Activated CD8-positive, alpha-beta T cell treated with anti-CD3 and anti-CD28 coated beads for 36 hours (primary cell): ENCODE measurements around the gene BCL2. TPM values are rescaled to one million over a fixed set of nuclear protein-coding genes. Genes with fewer than 3 reads are reported as not detected.

Source experiments
- ATAC-seq: fragments of 200-7000 bp; cut with Tn5 transposase; one replicate; pipeline ENCODE4 v1.10.0; 2021; ENCODE audit warnings: mild to moderate bottlenecking, moderate library complexity
- CTCF ChIA-PET: fragments of 350-600 bp; sonication (Branson Sonifier 250); formaldehyde crosslinking; loops from one replicate; lab custom pipeline; 2021; ENCODE audit warnings: antibody characterized with exemption; lab: Charles Lee
- POLR2A ChIA-PET: fragments of 350-600 bp; sonication (Branson Sonifier 250); formaldehyde crosslinking; loops from one replicate; lab custom pipeline; 2021; ENCODE audit warnings: antibody characterized with exemption; lab: Charles Lee
- DNase-seq: peaks from one replicate; pipeline ENCODE4 v3.0.0-alpha.2; 2020
- H3K27ac Mint-ChIP-seq: one replicate; pipeline ENCODE4 v1.8.0; 2021; ENCODE audit warnings: mild to moderate bottlenecking, mixed read lengths
- H3K27me3 Mint-ChIP-seq: one replicate; pipeline ENCODE4 v1.8.0; 2021; ENCODE audit warnings: mixed read lengths
- H3K36me3 Mint-ChIP-seq: one replicate; pipeline ENCODE4 v1.8.0; 2021; ENCODE audit warnings: low read depth, mixed read lengths
- H3K4me1 Mint-ChIP-seq: one replicate; pipeline ENCODE4 v1.8.0; 2021; ENCODE audit warnings: low read depth, mixed read lengths
- H3K4me3 Mint-ChIP-seq: one replicate; pipeline ENCODE4 v1.8.0; 2021; ENCODE audit warnings: mild to moderate bottlenecking, moderate library complexity, mixed read lengths
- H3K9me3 Mint-ChIP-seq: one replicate; pipeline ENCODE4 v1.8.0; 2021; ENCODE audit warnings: mixed read lengths
- intact Hi-C: fragments of 100-400 bp; cut with micrococcal nuclease; formaldehyde crosslinking; loops from one replicate; pipeline ENCODE4 v1.10.0; 2022
- total RNA-seq, 2 experiments: library from RNA; stranded (reverse); gene quantifications; one replicate each; pipeline ENCODE4 v1.2.3, GENCODE V29; 2021
- TF ChIP-seq, protein P1 (sequence below): fragments of 200-600 bp; IDR thresholded peaks from one replicate; pipeline ENCODE4 v1.8.0; 2022; ENCODE audit warnings: antibody characterized with exemption, mild to moderate bottlenecking

Gene BCL2
- total RNA-seq, 2 experiments from 2014 or later = 104 to 107 TPM

GRCh38 chr18:63267975-63268721, 51.4 kb downstream of the BCL2 start:
- Mint-ChIP-seq H3K4me3 (peak overlapping the region; percentile 57), H3K27me3 (no peaks in the 10 kb centered on the region), H3K36me3 (peaks cover 64% of the 10 kb centered on the region), H3K27ac (peak overlapping the region; percentile 84), H3K9me3 (no peaks in the 10 kb centered on the region), H3K4me1 (peaks cover 83% of the 10 kb centered on the region)
- ChIA-PET CTCF (interaction anchor here (1.3 to 6.0 kb wide), 2 partner anchors 13 to 50 kb away, joined by 5 to 25 read pairs; no protein-coding TSS in a partner anchor), POLR2A (interaction anchor here (0.6 to 2.2 kb wide), 7 partner anchors 13 to 110 kb away, joined by 3 to 6 read pairs (median 3); no protein-coding TSS in a partner anchor)
- ATAC-seq = peak; percentile 91
- TF ChIP-seq, protein P1, sequence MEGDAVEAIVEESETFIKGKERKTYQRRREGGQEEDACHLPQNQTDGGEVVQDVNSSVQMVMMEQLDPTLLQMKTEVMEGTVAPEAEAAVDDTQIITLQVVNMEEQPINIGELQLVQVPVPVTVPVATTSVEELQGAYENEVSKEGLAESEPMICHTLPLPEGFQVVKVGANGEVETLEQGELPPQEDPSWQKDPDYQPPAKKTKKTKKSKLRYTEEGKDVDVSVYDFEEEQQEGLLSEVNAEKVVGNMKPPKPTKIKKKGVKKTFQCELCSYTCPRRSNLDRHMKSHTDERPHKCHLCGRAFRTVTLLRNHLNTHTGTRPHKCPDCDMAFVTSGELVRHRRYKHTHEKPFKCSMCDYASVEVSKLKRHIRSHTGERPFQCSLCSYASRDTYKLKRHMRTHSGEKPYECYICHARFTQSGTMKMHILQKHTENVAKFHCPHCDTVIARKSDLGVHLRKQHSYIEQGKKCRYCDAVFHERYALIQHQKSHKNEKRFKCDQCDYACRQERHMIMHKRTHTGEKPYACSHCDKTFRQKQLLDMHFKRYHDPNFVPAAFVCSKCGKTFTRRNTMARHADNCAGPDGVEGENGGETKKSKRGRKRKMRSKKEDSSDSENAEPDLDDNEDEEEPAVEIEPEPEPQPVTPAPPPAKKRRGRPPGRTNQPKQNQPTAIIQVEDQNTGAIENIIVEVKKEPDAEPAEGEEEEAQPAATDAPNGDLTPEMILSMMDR = no peak
- peak; percentile 37 for DNase-seq
- intact Hi-C loops = loop anchor here (5.0 kb wide), 1 partner anchor 34 kb away; no protein-coding TSS in a partner anchor

DNA sequence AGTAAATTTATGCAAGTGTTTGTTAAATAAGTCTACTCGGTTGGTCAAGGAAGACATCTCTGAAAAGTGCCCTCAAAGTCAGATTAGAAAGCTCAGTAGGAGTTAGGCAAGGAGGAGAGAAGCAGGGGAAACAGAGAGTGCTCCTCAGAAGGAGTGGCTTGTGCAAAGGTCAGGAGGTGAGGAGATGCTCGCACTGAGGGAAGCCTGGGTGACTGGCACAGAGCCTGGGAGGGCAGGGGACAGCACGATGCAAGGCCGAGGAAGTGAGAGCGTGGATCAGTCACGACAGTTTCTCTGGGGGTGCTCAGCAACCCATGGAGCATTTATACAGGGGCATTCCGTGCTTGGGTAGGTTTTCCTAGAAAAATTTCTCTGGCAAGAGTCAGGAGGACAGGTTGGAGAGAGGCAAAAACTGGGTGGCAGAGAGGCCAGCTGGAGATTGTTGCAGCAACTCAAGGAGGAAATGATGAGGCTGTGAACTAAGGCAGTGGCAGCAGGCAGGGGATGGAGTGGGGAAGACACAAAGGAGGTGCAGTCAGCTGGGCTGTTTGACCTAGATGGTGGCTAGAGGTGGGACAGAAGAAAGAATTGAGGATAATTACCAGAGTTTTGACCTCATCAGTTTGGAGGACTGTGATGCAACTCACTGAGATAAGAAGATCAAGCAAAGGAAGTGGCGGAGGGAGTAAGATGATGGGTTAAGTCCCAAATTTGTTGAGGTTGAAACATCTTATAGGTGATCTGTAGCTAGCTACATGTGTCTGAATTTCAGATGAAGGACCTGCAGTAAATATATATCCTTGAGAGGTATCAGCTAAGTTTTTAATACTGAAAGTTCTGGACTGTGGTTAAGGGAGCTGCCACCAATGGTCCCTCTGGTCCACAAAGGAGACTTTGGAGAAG, 52.4 kb downstream of the BCL2 start:
- TF ChIP-seq, protein P1 = no peak
- Mint-ChIP-seq H3K27me3 (no peaks in the 10 kb centered on the region), H3K4me3 (peak overlapping the region; percentile 30), H3K9me3 (no peaks in the 10 kb centered on the region), H3K4me1 (peaks cover 82% of the 10 kb centered on the region), H3K27ac (peak overlapping the region; percentile 76), H3K36me3 (peaks cover 68% of the 10 kb centered on the region)
- ChIA-PET CTCF (interaction anchor here (1.3 to 6.0 kb wide), 3 partner anchors 14 to 51 kb away, joined by 4 to 25 read pairs (median 5); no protein-coding TSS in a partner anchor), POLR2A (interaction anchor here (0.6 to 2.2 kb wide), 6 partner anchors 10 to 232 kb away, joined by 3 to 6 read pairs (median 4); no protein-coding TSS in a partner anchor)
- DNase-seq (peak; percentile 26), ATAC-seq (peak; percentile 31)
- intact Hi-C loops = loop anchor here (5.0 kb wide), 1 partner anchor 35 kb away; no protein-coding TSS in a partner anchor

DNA sequence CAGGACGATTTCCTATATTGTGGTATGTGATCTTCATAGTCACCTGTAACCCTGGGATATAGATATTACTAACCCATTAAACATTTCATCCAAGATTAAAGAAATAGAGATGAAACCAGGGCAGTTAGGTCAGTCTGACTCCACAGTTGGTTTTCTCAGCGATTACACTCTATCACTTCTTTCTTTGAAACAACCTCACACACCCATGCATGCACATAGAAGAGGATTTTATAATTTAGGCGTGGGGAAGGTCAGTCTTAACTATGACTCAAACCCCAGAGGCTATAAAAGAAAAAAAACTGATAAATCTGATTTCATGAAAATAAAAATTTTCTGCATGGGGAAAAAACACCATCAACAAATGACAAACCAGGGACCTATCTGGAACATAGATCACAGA, 54.2 kb downstream of the BCL2 start:
- no peak overlapping the region for H3K27ac Mint-ChIP-seq
- ChIA-PET CTCF (interaction anchor here (0.6 to 6.0 kb wide), 3 partner anchors 10 to 52 kb away, joined by 3 to 25 read pairs (median 3); no protein-coding TSS in a partner anchor), POLR2A (interaction anchor here (0.6 to 1.6 kb wide), 2 partner anchors 8 to 24 kb away, joined by 3 to 5 read pairs; no protein-coding TSS in a partner anchor)
- no peaks in the 10 kb centered on the region for H3K27me3 Mint-ChIP-seq
- ATAC-seq = no peak
- intact Hi-C loops = loop anchor here (5.0 kb wide), 1 partner anchor 37 kb away; no protein-coding TSS in a partner anchor
- no peaks in the 10 kb centered on the region for H3K9me3 Mint-ChIP-seq
- TF ChIP-seq, protein P1 = no peak
- H3K36me3 Mint-ChIP-seq = peaks cover 71% of the 10 kb centered on the region
- no peak for DNase-seq
- H3K4me3 Mint-ChIP-seq = no peak overlapping the region
- peaks cover 80% of the 10 kb centered on the region for H3K4me1 Mint-ChIP-seq

DNA sequence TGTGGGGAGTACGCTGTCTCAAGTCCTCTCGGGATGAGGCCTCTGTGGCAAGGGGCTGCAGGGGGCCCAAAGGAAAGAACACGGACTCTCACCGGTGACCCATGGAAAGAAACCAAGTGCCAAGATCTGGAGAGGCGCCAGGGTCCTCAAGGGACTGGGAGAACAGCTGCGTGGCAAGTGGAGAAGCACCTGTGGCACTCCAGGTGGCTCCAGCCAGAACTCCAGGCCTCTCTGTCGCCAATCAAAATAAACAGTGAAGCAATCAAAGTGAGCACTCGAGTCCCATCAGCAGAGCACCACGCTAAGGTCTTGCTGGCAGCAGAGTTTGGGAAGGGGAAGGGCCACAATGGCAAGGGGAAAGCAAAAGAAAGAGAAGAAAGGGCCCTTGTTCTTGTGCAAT, 54.7 kb downstream of the BCL2 start:
- POLR2A ChIA-PET = interaction anchor here (0.6 kb wide), 1 partner anchor 25 kb away, joined by 3 read pairs; no protein-coding TSS in a partner anchor
- DNase-seq = no peak
- no peaks in the 10 kb centered on the region for H3K9me3 Mint-ChIP-seq
- CTCF ChIA-PET = interaction anchor here (0.6 to 6.0 kb wide), 2 partner anchors 30 to 53 kb away, joined by 3 to 25 read pairs; no protein-coding TSS in a partner anchor
- peaks cover 73% of the 10 kb centered on the region for H3K36me3 Mint-ChIP-seq
- no peak for ATAC-seq
- no peak overlapping the region for H3K4me3 Mint-ChIP-seq
- H3K4me1 Mint-ChIP-seq = peaks cover 80% of the 10 kb centered on the region
- H3K27me3 Mint-ChIP-seq = no peaks in the 10 kb centered on the region
- intact Hi-C loops = loop anchor here (5.0 kb wide), 1 partner anchor 37 kb away; no protein-coding TSS in a partner anchor
- H3K27ac Mint-ChIP-seq = no peak overlapping the region
- TF ChIP-seq, protein P1 = no peak
